Activated CD4-positive, alpha-beta T cell treated with anti-CD3 and anti-CD28 coated beads for 24 hours (primary cell): ENCODE measurements around the gene EXOC1.
"Not testable (repeated sequence)": the region's sequence is repeated elsewhere in the genome, so short reads cannot be mapped to it uniquely, and the experiment has no call there.

Source experiments
- DNase-seq, 2 donors: peaks; one replicate each; pipeline ENCODE4 v3.0.0-alpha.2; 2020; ENCODE audit warnings: low read depth in 2 of 2

Gene EXOC1, protein sequence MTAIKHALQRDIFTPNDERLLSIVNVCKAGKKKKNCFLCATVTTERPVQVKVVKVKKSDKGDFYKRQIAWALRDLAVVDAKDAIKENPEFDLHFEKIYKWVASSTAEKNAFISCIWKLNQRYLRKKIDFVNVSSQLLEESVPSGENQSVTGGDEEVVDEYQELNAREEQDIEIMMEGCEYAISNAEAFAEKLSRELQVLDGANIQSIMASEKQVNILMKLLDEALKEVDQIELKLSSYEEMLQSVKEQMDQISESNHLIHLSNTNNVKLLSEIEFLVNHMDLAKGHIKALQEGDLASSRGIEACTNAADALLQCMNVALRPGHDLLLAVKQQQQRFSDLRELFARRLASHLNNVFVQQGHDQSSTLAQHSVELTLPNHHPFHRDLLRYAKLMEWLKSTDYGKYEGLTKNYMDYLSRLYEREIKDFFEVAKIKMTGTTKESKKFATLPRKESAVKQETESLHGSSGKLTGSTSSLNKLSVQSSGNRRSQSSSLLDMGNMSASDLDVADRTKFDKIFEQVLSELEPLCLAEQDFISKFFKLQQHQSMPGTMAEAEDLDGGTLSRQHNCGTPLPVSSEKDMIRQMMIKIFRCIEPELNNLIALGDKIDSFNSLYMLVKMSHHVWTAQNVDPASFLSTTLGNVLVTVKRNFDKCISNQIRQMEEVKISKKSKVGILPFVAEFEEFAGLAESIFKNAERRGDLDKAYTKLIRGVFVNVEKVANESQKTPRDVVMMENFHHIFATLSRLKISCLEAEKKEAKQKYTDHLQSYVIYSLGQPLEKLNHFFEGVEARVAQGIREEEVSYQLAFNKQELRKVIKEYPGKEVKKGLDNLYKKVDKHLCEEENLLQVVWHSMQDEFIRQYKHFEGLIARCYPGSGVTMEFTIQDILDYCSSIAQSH

DNA sequence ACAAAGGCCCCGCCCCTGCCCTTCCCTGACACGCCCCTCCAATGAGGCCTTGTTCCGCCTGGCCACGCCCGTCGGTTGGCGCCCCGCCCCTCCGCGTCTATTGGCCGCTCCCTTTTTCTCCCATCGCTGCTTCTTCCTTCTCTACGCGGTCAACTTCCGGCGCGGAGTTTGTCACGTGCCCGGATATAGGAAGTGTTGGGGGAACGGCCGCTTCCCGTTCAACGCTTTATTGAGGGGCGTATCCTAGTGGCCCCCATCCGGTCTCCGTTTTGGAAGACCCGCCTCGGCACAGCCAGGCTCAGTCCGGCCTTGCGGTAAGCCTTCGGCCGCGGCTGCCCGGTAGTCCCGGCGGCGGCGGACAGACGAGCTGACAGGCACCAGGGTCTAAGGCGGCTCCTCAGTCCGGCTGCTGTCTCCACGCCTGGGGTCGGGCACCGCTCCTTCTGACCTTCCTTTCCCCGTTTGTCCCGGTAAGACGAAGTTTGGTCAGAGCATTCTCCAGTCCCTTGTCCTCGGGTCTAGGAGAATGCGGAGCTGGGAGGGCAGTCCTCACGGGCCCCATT is at the start of gene EXOC1:
TSS of gene EXOC1 (plus strand) at position 165 of the 563 bp plus-strand sequence. CDS start 4,676 bp downstream, outside the sequence.
- peak; percentile 98 for DNase-seq

GRCh38 chr4:55807556-55807955 is 45.9 kb upstream of the EXOC1 start:
- no peak for DNase-seq

- DNase-seq: no peak
These were observed 45.3 kb upstream of the EXOC1 start for GRCh38 chr4:55808186-55808585.

DNA sequence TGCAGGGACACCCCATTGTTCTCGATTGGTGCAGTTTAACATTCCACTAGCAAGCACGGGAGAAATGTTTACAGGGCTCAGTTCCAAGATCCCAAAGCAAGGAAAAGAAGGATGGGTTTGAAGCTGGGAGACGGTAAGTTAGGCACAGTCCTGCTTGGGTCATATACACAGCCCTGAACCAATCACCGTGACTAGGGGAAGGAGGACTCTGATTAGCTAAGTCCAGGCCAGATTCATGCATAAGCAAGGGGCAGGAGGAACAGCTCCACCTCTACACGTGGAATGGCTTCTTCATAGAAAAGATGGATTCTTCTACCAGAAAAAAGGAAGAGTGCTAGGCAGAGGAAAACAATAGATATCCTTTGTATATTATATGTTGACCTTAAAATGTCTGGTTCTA is 44.8 kb upstream of the EXOC1 start:
- no peak for DNase-seq

DNA sequence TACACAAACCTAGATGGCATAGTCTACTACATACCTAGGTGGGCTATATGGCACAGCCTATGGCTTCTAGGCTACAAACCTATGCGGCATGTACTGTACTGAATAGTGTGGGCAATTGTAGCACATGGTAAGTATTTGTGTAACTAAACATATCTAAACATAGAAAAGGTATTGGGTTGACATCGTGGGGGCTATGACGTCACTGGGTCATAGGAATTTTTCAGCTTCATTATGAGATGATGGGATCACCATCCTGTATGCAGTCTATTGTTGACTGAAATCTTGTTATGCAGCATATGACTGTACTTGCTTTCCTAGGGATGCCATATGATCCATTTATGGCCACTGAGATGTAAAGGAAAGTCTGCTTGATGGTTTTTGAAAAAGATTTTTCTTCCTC is 35.8 kb upstream of the EXOC1 start:
- no peak for DNase-seq

DNA sequence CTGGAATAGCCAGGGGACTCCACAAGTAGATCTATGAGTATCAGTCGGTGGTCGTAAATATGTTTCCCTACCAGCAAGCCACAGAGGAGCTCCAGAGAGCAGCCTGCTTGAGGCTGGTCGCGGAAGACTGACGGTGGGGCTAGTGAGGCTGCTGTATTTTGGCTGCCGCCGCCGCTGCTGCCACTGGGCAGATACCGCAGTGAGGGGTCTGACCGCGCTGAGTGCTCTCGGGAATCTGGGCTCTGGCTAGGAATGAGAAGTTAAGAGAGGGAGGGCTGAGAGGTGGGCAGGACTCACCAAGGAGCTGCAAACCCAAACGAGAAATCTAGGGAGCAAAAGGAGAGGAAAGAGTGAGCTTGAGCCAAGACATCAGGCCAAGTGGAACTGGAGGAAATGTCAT is 33.8 kb upstream of the EXOC1 start, which contains the start of gene EXOC1L:
TSS of gene EXOC1L (plus strand) at position 157 of the 400 bp plus-strand sequence. CDS start at position 394, 237 bp downstream.
- no peak for DNase-seq

DNA sequence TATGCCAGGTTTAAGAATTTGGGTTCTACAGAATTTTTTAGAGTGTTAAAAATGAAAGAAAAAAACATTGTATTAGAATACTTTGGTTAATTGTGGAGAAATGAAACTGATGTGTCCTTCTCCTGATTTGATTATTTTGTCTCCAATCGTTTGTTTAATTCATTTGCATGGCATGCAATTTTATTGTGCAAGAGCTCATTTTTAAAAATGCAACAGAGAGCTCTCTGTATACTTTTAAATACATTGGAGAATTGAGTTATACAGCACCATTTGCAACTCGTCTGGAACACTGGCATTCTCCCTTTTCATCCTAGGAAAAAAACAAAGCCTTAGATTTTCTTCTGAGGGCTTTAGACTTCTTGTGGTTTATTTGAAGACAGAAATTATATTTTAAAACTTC is 33.2 kb upstream of the EXOC1 start:
- no peak for DNase-seq

- no peak for DNase-seq
These were observed 31.1 kb upstream of the EXOC1 start for GRCh38 chr4:55822329-55822728.

- no peak for DNase-seq
These were observed 28.6 kb upstream of the EXOC1 start for GRCh38 chr4:55824865-55825264.

DNA sequence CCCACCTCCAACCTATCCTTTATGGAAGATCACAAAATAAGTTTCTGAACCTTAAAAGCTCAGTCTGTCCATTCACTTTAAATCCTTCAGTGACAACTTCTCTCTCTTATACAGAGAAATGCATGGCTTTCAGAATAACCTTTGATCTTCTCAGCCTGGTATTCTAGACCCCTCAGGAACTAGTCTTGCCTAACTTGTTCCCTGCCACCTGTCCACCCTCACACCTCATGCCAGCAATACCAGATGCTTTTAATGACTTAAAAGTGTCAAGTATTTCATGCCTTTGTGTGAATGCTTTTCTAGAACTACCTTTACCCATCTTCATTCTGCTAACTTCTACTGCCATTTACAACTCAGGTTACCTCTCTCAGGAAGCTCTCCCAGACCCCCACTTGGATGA is 26.5 kb upstream of the EXOC1 start:
- DNase-seq: no peak

- DNase-seq: no peak
These were observed 25.9 kb upstream of the EXOC1 start for GRCh38 chr4:55827582-55827981.

- no peak for DNase-seq
These were observed 23.4 kb upstream of the EXOC1 start for GRCh38 chr4:55830048-55830447.

DNA sequence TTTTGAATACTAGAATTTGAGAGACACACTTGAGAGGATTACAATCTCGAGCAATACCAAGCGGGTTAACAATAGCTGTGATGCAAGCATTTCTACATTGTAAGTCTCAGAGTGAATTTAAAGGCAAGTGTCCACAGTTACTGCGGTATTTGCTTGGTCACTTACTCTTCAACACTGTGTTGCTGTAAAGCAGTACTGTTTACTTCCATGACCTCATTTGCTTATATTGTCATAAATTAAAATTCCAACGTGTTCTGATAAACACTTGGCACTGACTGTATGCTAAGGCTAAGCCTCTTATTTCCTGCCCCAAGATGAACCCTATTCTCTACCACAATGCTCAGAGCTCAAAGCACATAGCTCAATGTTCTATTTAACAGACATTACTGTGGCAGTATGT is 22.7 kb upstream of the EXOC1 start:
- no peak for DNase-seq

- DNase-seq: no peak
These were observed 19.2 kb upstream of the EXOC1 start for GRCh38 chr4:55834086-55834795.

- DNase-seq: no peak
These were observed 15.5 kb upstream of the EXOC1 start for GRCh38 chr4:55837903-55838302.

GRCh38 chr4:55838356-55838755 is 15.1 kb upstream of the EXOC1 start:
- no peak for DNase-seq

- DNase-seq: no peak
These were observed 14.5 kb upstream of the EXOC1 start for GRCh38 chr4:55838952-55839351.

DNA sequence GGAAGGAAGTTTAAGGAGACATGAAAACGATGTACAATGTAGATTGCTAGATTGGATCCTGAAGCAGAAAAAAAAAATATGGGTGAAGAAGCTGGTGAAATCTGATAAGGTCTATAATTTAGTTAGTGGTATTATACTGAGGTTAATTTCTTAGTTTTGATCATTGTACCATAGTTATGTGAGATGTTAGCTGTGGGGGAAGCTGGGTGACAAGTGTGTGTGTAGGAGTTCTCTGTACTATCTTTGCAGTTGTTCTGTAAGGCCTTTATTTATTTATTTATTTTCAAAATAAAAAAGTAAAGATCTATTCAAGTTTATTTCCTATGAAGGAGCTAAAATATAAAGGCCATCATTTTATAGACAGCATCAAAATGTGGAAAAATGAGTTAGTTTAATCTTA is 12.5 kb upstream of the EXOC1 start:
- DNase-seq: no peak

DNA sequence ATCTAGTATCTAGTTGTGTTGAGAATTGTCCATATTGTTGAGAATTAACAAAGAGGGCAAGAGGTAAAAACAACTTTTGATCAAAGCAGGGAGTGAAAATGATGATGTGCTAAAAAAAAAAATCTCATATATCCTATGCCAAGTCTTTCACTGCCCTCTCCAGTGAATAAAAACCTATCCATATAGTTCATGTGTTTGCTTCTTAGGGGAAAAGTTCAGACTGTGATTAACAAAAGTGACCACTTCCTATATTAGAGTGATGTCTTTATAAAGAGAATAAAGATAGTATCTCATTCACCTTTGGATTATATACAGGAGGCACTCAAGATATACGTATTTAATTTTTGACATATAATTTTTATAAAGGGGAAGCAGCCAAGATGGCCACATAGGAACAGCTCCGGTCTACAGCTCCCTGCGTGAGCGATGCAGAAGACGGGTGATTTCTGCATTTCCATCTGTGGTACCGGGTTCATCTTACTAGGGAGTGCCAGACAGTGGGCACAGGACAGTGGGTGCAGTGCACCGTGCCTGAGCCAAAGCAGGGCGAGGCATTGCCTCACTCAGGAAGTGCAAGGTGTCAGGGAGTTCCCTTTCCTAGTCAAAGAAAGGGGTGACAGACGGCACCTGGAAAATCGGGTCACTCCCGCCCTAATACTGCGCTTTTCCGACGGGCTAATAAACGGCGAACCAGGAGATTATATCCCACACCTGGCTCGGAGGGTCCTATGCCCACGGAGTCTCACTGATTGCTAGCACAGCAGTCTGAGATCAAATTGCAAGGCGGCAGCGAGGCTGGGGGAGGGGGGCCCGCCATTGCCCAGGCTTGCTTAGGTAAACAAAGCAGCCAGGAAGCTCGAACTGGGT is 11.8 kb upstream of the EXOC1 start:
- DNase-seq: not testable (repeated sequence)

- not testable (repeated sequence) for DNase-seq
These were observed 11.1 kb upstream of the EXOC1 start for GRCh38 chr4:55842312-55842711.

DNA sequence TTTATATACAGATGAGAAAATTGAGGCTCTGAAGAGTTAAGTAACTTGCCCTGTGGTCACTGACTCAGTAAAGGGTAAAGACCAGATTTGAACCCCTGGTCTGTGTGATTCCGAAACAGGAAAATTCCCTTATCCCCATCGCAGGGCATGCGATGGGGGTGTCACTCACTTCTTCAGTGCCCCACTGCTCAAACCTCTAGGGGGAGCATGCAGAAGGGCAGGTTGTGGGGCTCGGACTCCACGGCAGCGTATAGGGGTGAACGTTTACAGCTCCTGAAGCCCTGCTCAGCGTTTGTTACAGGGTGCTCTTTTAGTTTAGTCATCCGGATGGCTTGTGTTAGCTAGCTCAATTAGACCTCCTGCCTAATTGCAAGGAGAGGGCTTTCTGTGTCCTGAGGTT is 3.7 kb upstream of the EXOC1 start:
- no peak for DNase-seq
